Measurements from ENCODE around the gene TTLL5.
"Not testable (repeated sequence)": the region's sequence is repeated elsewhere in the genome, so short reads cannot be mapped to it uniquely, and the experiment has no call there.

DNA sequence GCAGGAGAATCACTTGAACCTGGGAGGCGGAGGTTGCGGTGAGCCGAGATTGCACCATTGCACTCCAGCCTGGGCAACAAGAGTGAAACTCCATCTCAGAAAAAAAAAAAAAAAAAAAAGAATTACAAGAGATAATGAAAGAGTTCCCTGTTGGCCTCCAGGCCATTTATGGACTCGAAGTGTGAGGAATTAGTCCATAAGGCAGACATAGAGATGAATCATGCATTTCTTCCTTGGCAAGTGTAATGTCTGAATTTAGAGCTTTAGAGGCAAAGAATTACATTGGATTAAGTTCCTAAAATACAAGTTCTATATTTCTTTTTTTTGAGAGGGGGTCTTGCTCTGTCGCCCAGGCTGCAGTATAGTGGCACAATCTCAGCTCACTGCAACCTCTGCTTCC, 185.6 kb downstream of the TTLL5 start:
- TF ChIP-seq, protein P1, sequence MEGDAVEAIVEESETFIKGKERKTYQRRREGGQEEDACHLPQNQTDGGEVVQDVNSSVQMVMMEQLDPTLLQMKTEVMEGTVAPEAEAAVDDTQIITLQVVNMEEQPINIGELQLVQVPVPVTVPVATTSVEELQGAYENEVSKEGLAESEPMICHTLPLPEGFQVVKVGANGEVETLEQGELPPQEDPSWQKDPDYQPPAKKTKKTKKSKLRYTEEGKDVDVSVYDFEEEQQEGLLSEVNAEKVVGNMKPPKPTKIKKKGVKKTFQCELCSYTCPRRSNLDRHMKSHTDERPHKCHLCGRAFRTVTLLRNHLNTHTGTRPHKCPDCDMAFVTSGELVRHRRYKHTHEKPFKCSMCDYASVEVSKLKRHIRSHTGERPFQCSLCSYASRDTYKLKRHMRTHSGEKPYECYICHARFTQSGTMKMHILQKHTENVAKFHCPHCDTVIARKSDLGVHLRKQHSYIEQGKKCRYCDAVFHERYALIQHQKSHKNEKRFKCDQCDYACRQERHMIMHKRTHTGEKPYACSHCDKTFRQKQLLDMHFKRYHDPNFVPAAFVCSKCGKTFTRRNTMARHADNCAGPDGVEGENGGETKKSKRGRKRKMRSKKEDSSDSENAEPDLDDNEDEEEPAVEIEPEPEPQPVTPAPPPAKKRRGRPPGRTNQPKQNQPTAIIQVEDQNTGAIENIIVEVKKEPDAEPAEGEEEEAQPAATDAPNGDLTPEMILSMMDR (IDR thresholded peaks at IDR 0.05), result not testable (repeated sequence)
- not testable (repeated sequence) for TF ChIP-seq EP300 (IDR thresholded peaks at IDR 0.05)
